IMR-90 (cell line): Measurements from ENCODE around the gene CACUL1. TPM values are rescaled to one million over a fixed set of nuclear protein-coding genes. Genes with fewer than 3 reads are reported as not detected.
"Not testable (repeated sequence)": the region's sequence is repeated elsewhere in the genome, so short reads cannot be mapped to it uniquely, and the experiment has no call there.

Source experiments
- ATAC-seq: fragments of 200-7000 bp; cut with Tn5 transposase; 2 replicates; pipeline ENCODE4 v1.9.1; 2020; ENCODE audit warnings: low read depth, mild to moderate bottlenecking, moderate library complexity
- BruUV-seq: library from RNA; stranded (reverse); fragments of 400-500 nt; replicated peaks from 2 replicates; lab custom pipeline; 2021; lab: Mats Ljungman, UMichigan
- CTCF ChIA-PET: fragments of 300-600 bp; formaldehyde crosslinking; extraction: SDS; loops from one replicate; lab custom pipeline; 2021; ENCODE audit warnings: antibody characterized with exemption; lab: Yijun Ruan, JAX
- POLR2A ChIA-PET: fragments of 300-600 bp; sonication (Branson Sonifier 250); formaldehyde crosslinking; loops from one replicate; lab custom pipeline; 2022; ENCODE audit warnings: antibody characterized with exemption; ENCODE audit not compliant: unreplicated experiment; lab: Charles Lee
- DNase-seq: peaks from one replicate; pipeline ENCODE4 v3.0.0; 2013
- H2AFZ ChIP-seq: replicated peaks from 2 replicates; pipeline ENCODE3; 2013; ENCODE audit warnings: low read length, mild to moderate bottlenecking; ENCODE audit not compliant: poor library complexity
- H2AK5ac ChIP-seq: 2 replicates; pipeline ENCODE4 v1.6.1; 2013; ENCODE audit warnings: low read depth, low read length, inconsistent platforms
- H2AK9ac ChIP-seq: replicated peaks from 2 replicates; pipeline ENCODE3; 2013; ENCODE audit warnings: mild to moderate bottlenecking, low read depth, low read length, moderate library complexity; ENCODE audit not compliant: poor library complexity
- H2BK120ac ChIP-seq: 2 replicates; pipeline ENCODE4 v1.6.1; 2013; ENCODE audit warnings: low read depth, low read length, inconsistent platforms
- H2BK15ac ChIP-seq: 3 replicates; pipeline ENCODE4 v1.6.1; 2013; ENCODE audit warnings: low read depth, low read length, inconsistent platforms
- H2BK20ac ChIP-seq: 2 replicates; pipeline ENCODE4 v1.6.1; 2013; ENCODE audit warnings: low read depth, mild to moderate bottlenecking, inconsistent platforms, low read length, moderate library complexity
- H2BK5ac ChIP-seq: 2 replicates; pipeline ENCODE4 v1.6.1; 2013; ENCODE audit warnings: mild to moderate bottlenecking, low read depth, low read length, inconsistent platforms; ENCODE audit not compliant: poor library complexity, severe bottlenecking
- H3K14ac ChIP-seq: replicated peaks from 2 replicates; pipeline ENCODE4 v1.6.1; 2013; ENCODE audit warnings: low read depth, low read length, inconsistent platforms
- H3K18ac ChIP-seq: 2 replicates; pipeline ENCODE4 v1.6.1; 2013; ENCODE audit warnings: low read depth, low read length, control low read depth
- H3K23ac ChIP-seq: 2 replicates; pipeline ENCODE4 v1.6.1; 2013; ENCODE audit warnings: low read depth, low read length, inconsistent platforms
- H3K27ac ChIP-seq: 2 replicates; pipeline ENCODE4 v1.5.1; 2013; ENCODE audit warnings: mild to moderate bottlenecking, control low read depth, low read length; ENCODE audit not compliant: insufficient read depth
- H3K27me3 ChIP-seq: 2 replicates; pipeline ENCODE4 v1.6.1; 2013; ENCODE audit warnings: low read length; ENCODE audit not compliant: control insufficient read depth, insufficient read depth
- H3K36me3 ChIP-seq: 2 replicates; pipeline ENCODE4 v1.6.1; 2013; ENCODE audit warnings: low read length, mixed read lengths; ENCODE audit not compliant: control insufficient read depth, insufficient read depth
- H3K4ac ChIP-seq: 2 replicates; pipeline ENCODE4 v1.6.1; 2013; ENCODE audit warnings: low read depth, low read length, inconsistent platforms
- H3K4me1 ChIP-seq: 2 replicates; pipeline ENCODE4 v1.6.1; 2013; ENCODE audit warnings: low read length, mixed read lengths; ENCODE audit not compliant: control insufficient read depth, insufficient read depth
- H3K4me2 ChIP-seq: 2 replicates; pipeline ENCODE4 v1.6.1; 2013; ENCODE audit warnings: low read depth, mild to moderate bottlenecking, control low read depth, low read length, moderate library complexity
- H3K4me3 ChIP-seq: 2 replicates; pipeline ENCODE4 v1.5.1; 2013; ENCODE audit warnings: low read depth, mild to moderate bottlenecking, control low read depth, low read length, moderate library complexity; ENCODE audit not compliant: insufficient read depth
- H3K56ac ChIP-seq: 2 replicates; pipeline ENCODE4 v1.6.1; 2013; ENCODE audit warnings: low read length, inconsistent platforms; ENCODE audit not compliant: insufficient read depth; ENCODE audit errors: extremely low read depth
- H3K79me1 ChIP-seq, 2 experiments: 2 replicates each; pipeline ENCODE4 v1.6.1; 2013; ENCODE audit warnings: low read length in 2 of 2, inconsistent platforms in 1 of 2, low read depth in 1 of 2
- H3K9ac ChIP-seq: 2 replicates; pipeline ENCODE4 v1.6.1; 2013; ENCODE audit warnings: low read depth, low read length, control low read depth
- H3K9me1 ChIP-seq: 2 replicates; pipeline ENCODE4 v1.6.1; 2013; ENCODE audit warnings: low read length, inconsistent platforms; ENCODE audit not compliant: insufficient read depth
- H3K9me3 ChIP-seq: 2 replicates; pipeline ENCODE4 v1.6.1; 2013; ENCODE audit warnings: low read length; ENCODE audit not compliant: control insufficient read depth, insufficient read depth
- H4K20me1 ChIP-seq: 2 replicates; pipeline ENCODE4 v1.6.1; 2013; ENCODE audit warnings: low read length, inconsistent platforms; ENCODE audit not compliant: insufficient read depth
- H4K5ac ChIP-seq: 2 replicates; pipeline ENCODE4 v1.6.1; 2013; ENCODE audit warnings: mild to moderate bottlenecking, low read depth, low read length, control low read depth
- H4K8ac ChIP-seq, 2 experiments: 2 replicates each; pipeline ENCODE4 v1.6.1; 2013; ENCODE audit warnings: low read depth in 2 of 2, low read length in 2 of 2, control low read depth in 1 of 2, inconsistent platforms in 1 of 2
- H4K91ac ChIP-seq: 2 replicates; pipeline ENCODE4 v1.6.1; 2013; ENCODE audit warnings: low read depth, low read length, inconsistent platforms; ENCODE audit not compliant: insufficient read depth
- BHLHE40 ChIP-seq: fragments of 150-350 bp; IDR thresholded peaks from 2 replicates; pipeline ENCODE4 v1.6.1; 2016; ENCODE audit warnings: mild to moderate bottlenecking, low read depth, low read length
- CTCF ChIP-seq: conservative IDR thresholded peaks from 2 replicates; pipeline ENCODE4 v1.5.1; 2012; ENCODE audit warnings: mild to moderate bottlenecking, low read depth, low read length, improper control_type of control experiment
- FOS ChIP-seq: fragments of 150-350 bp; IDR thresholded peaks from 2 replicates; pipeline ENCODE4 v1.6.1; 2016; ENCODE audit warnings: low read depth, low read length
- MAZ ChIP-seq: IDR thresholded peaks from 2 replicates; pipeline ENCODE4 v1.6.1; 2012; ENCODE audit warnings: low read depth, mild to moderate bottlenecking, low read length, improper control_type of control experiment, moderate library complexity, borderline replicate concordance
- RFX5 ChIP-seq: IDR thresholded peaks from 2 replicates; pipeline ENCODE4 v1.8.0; 2012; ENCODE audit warnings: low read depth, mild to moderate bottlenecking, low read length, moderate library complexity
- WGBS, 2 experiments: methylation state at CpG; one replicate each; pipeline versions ENCODE4 v1.1.5 to v1.1.7; 2013; ENCODE audit warnings: missing lambda C conversion rate in 2 of 2; ENCODE audit not compliant: insufficient read length in 1 of 2; ENCODE audit errors: extremely low coverage in 2 of 2; 5-methylcytosine and 5-hydroxymethylcytosine counted together
- dilution Hi-C: fragments of 300-500 bp; cut with HindIII; formaldehyde crosslinking; loops from one replicate; pipeline ENCODE4 v1.14.3; 2018; ENCODE audit warnings: low sequenced_read_pairs; ENCODE audit not compliant: unreplicated experiment
- in situ Hi-C: fragments of 300-500 bp; cut with MboI; formaldehyde crosslinking; loops from 3 replicates; pipeline ENCODE4 v1.14.3; 2019; ENCODE audit warnings: low sequenced_read_pairs, inconsistent platforms, mixed read lengths
- intact Hi-C: fragments of 100-400 bp; cut with micrococcal nuclease; formaldehyde crosslinking; loops from 2 replicates; pipeline ENCODE4 v1.10.0; 2022
- polyA plus RNA-seq, 3 experiments: library from polyadenylated mRNA; depleted of rRNA; stranded (reverse); fragments of >200 nt; gene quantifications; 2 replicates each; pipeline ENCODE4 v1.2.3, GENCODE V29; 2012; ENCODE audit warnings: low replicate concordance in 1 of 3
- total RNA-seq: library from RNA; depleted of rRNA; stranded (reverse); fragments of >200 nt; gene quantifications from 2 replicates; pipeline ENCODE4 v1.2.3, GENCODE V29; 2012

The CACUL1 gene
- total and polyA plus RNA-seq, 2 of the 4 experiments (the other 2 are of a cell fraction): 5.3 to 23.5 TPM

- H2BK20ac ChIP-seq: no peak overlapping the region
- no peak overlapping the region for H3K4me2 ChIP-seq
- H2BK15ac ChIP-seq: no peak overlapping the region
- H2AK9ac ChIP-seq: no peak overlapping the region
- no peak overlapping the region for H3K4ac ChIP-seq
- H3K18ac ChIP-seq: no peak overlapping the region
- H3K9ac ChIP-seq: no peak overlapping the region
- no peak overlapping the region for H3K56ac ChIP-seq
- BruUV-seq: no TSS peak
- no peaks in the 10 kb centered on the region for H3K79me1 ChIP-seq
- no peak overlapping the region for H3K27ac ChIP-seq
- H2BK5ac ChIP-seq: no peak overlapping the region
- ChIA-PET POLR2A (no interaction called here), CTCF (no interaction called here)
- no peak for ATAC-seq
- no peaks in the 10 kb centered on the region for H3K9me3 ChIP-seq
- H3K36me3 ChIP-seq: no peaks in the 10 kb centered on the region
- no peak overlapping the region for H2AFZ ChIP-seq
- no peak overlapping the region for H3K23ac ChIP-seq
- H4K20me1 ChIP-seq: no peaks in the 10 kb centered on the region
- no peak overlapping the region for H2AK5ac ChIP-seq
- no peak overlapping the region for H3K14ac ChIP-seq
- TF ChIP-seq MAZ (no peak), FOS (no peak), CTCF (no peak), RFX5 (no peak), BHLHE40 (no peak)
- no peak for DNase-seq
- no peak overlapping the region for H4K8ac ChIP-seq
- no peak overlapping the region for H4K91ac ChIP-seq
- no peaks in the 10 kb centered on the region for H3K9me1 ChIP-seq
- in situ Hi-C loops: no loop called here
- 60% methylated on average over 1 of the region's 3 CpGs; no CpG with 5 or more reads in 1 of the 2 experiments for WGBS, 2 experiments
- intact Hi-C loops: no loop called here
- dilution Hi-C loops: no loop called here
- H4K5ac ChIP-seq: no peak overlapping the region
- H2BK120ac ChIP-seq: no peak overlapping the region
- peaks cover 3% of the 10 kb centered on the region for H3K27me3 ChIP-seq
- H3K4me3 ChIP-seq: no peak overlapping the region
- no peaks in the 10 kb centered on the region for H3K4me1 ChIP-seq
Observed at GRCh38 chr10:118658762-118659161, 96.0 kb downstream of the CACUL1 start.

- H3K18ac ChIP-seq, H2BK120ac ChIP-seq, H4K20me1 ChIP-seq, POLR2A ChIA-PET, H3K23ac ChIP-seq, in situ Hi-C loops, H4K5ac ChIP-seq, CTCF ChIA-PET, H3K4ac ChIP-seq, H2BK5ac ChIP-seq, H4K8ac ChIP-seq, H3K9me1 ChIP-seq, H3K27ac ChIP-seq, intact Hi-C loops, dilution Hi-C loops, H2AFZ ChIP-seq, H2AK5ac ChIP-seq, H3K56ac ChIP-seq, H3K9ac ChIP-seq, H2BK15ac ChIP-seq, ATAC-seq, H3K36me3 ChIP-seq, H3K9me3 ChIP-seq, H4K91ac ChIP-seq, H2BK20ac ChIP-seq, H3K14ac ChIP-seq, H3K4me3 ChIP-seq, H2AK9ac ChIP-seq, H3K4me2 ChIP-seq, DNase-seq, H3K79me1 ChIP-seq, BruUV-seq, H3K27me3 ChIP-seq, H3K4me1 ChIP-seq: not testable (repeated sequence)
- no CpG with 5 or more reads among the region's 1 CpG for WGBS, 2 experiments
Observed at GRCh38 chr10:118658168-118658567, 96.6 kb downstream of the CACUL1 start.
